Breast epithelium (tissue), 4 donors: ENCODE measurements around the gene QPRT. TPM values are rescaled to one million over a fixed set of nuclear protein-coding genes. Genes with fewer than 3 reads are reported as not detected.

Source experiments
- DNase-seq, 2 donors: peaks; one replicate each; pipeline ENCODE4 v3.0.0-alpha.2; 2019; ENCODE audit warnings: low spot score in 2 of 2
- H3K27ac ChIP-seq, 2 donors: fragments of 200-600 bp; sonication (generic) in 1 of 2; one replicate each; pipeline ENCODE4 v1.5.1; 2016 to 2019; ENCODE audit warnings: mild to moderate bottlenecking in 1 of 2
- H3K27me3 ChIP-seq, 2 donors: fragments of 200-600 bp; sonication (generic) in 1 of 2; one replicate each; pipeline versions ENCODE4 v1.5.1 to v1.6.0; 2017 to 2019; ENCODE audit warnings: control low read depth in 1 of 2, mild to moderate bottlenecking in 1 of 2
- H3K36me3 ChIP-seq: fragments of 200-600 bp; one replicate; pipeline ENCODE4 v1.5.1; 2019
- H3K4me1 ChIP-seq, 2 donors: fragments of 200-600 bp; sonication (generic); one replicate each; pipeline ENCODE4 v1.5.1; 2016 to 2019; ENCODE audit warnings: control low read depth in 1 of 2
- H3K4me3 ChIP-seq, 3 donors: fragments of 200-600 bp; sonication (generic); 1 replicate in 2 of 3; 2 replicates in 1 of 3; pipeline ENCODE4 v1.5.1; 2016 to 2019; ENCODE audit warnings: mild to moderate bottlenecking in 3 of 3, moderate library complexity in 2 of 3
- H3K9me3 ChIP-seq, 2 donors: fragments of 200-600 bp; sonication (generic) in 1 of 2; one replicate each; pipeline ENCODE4 v1.5.1; 2016 to 2019; ENCODE audit warnings: control low read depth in 1 of 2
- POLR2A ChIP-seq: fragments of 450-650 bp; IDR thresholded peaks from one replicate; pipeline ENCODE4 v1.6.1; 2016; ENCODE audit warnings: antibody characterized with exemption, mild to moderate bottlenecking, moderate library complexity
- POLR2AphosphoS5 ChIP-seq, 3 donors: sonication (generic); formaldehyde crosslinking; IDR thresholded peaks; one replicate each; pipeline ENCODE4 v1.6.1; 2017; ENCODE audit warnings: antibody characterized with exemption in 3 of 3
- intact Hi-C: fragments of 100-400 bp; cut with DNase I; formaldehyde crosslinking; loops from one replicate; pipeline ENCODE4 v1.15.1; 2023; ENCODE audit warnings: low total_unique reads
- total RNA-seq, 3 donors: library from RNA; depleted of rRNA; stranded (reverse); fragments of >200 nt; gene quantifications; one replicate each; pipeline ENCODE4 v1.1.0, GENCODE V29; 2016
- TF ChIP-seq, protein P1 (sequence below), 3 donors: fragments of 450-650 bp; IDR thresholded peaks; one replicate each; pipeline ENCODE4 v1.5.1; 2016 to 2017; ENCODE audit warnings: antibody characterized with exemption in 3 of 3, mild to moderate bottlenecking in 3 of 3, moderate library complexity in 3 of 3

Gene QPRT
- total RNA-seq, 3 donors from 2014 or later: 2.4 to 13.3 (median 9.5) TPM

DNA sequence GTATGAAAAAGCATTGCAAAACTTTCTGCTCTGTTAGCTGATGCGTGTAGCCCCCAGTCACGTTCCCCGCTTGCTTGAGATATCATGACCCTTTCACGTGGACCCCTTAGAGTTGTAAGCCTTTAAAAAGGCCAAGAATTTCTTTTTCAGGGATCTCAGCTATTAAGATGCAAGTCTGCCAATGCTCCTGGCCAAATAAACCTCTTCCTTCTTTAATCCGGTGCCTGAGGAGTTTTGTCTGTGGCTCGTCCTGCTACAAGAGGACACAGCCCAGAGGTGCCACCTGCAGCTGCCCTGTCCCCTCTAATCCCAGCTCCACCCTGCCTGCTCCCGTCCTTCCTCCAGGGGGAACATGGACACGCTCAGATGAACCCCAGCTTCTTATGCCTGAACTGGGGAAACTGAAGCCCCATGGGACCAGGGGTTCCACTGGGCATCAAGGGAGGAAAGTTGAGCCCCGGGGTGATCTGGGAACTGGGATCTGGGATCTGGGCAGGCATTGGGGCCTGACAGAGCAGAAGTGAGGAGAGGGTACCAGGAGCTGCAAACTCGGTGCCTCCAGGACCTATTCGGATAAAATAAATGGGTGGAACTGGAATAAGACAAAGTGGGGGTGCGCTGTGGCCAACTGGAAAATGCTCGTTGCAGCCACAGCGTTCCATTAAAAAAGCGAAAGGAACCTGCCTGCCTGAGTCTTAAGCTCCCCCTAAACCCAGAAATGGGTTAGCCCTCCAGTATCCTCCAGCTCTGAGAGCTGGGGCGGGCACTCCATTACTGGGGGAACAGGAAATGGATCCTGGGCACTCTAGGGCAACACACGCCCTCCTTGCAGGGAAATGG is 19.7 kb downstream of the QPRT start:
- Histone ChIP-seq H3K36me3 (no peaks in the 10 kb centered on the region), H3K27me3 (no peaks in the 10 kb centered on the region), H3K4me3 (no peak overlapping the region), H3K27ac (no peak overlapping the region), H3K4me1 (no peaks in the 10 kb centered on the region), H3K9me3 (no peaks in the 10 kb centered on the region)
- no peak for DNase-seq
- no peak for TF ChIP-seq POLR2AphosphoS5 (IDR thresholded peaks at IDR 0.05)
- no peak for TF ChIP-seq POLR2A
- TF ChIP-seq, protein P1, sequence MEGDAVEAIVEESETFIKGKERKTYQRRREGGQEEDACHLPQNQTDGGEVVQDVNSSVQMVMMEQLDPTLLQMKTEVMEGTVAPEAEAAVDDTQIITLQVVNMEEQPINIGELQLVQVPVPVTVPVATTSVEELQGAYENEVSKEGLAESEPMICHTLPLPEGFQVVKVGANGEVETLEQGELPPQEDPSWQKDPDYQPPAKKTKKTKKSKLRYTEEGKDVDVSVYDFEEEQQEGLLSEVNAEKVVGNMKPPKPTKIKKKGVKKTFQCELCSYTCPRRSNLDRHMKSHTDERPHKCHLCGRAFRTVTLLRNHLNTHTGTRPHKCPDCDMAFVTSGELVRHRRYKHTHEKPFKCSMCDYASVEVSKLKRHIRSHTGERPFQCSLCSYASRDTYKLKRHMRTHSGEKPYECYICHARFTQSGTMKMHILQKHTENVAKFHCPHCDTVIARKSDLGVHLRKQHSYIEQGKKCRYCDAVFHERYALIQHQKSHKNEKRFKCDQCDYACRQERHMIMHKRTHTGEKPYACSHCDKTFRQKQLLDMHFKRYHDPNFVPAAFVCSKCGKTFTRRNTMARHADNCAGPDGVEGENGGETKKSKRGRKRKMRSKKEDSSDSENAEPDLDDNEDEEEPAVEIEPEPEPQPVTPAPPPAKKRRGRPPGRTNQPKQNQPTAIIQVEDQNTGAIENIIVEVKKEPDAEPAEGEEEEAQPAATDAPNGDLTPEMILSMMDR (IDR thresholded peaks at IDR 0.05): no peak
- intact Hi-C loops: loop anchor here (10.0 kb wide), 1 partner anchor 316 kb away; the partner anchor contains the start of gene DOC2A

DNA sequence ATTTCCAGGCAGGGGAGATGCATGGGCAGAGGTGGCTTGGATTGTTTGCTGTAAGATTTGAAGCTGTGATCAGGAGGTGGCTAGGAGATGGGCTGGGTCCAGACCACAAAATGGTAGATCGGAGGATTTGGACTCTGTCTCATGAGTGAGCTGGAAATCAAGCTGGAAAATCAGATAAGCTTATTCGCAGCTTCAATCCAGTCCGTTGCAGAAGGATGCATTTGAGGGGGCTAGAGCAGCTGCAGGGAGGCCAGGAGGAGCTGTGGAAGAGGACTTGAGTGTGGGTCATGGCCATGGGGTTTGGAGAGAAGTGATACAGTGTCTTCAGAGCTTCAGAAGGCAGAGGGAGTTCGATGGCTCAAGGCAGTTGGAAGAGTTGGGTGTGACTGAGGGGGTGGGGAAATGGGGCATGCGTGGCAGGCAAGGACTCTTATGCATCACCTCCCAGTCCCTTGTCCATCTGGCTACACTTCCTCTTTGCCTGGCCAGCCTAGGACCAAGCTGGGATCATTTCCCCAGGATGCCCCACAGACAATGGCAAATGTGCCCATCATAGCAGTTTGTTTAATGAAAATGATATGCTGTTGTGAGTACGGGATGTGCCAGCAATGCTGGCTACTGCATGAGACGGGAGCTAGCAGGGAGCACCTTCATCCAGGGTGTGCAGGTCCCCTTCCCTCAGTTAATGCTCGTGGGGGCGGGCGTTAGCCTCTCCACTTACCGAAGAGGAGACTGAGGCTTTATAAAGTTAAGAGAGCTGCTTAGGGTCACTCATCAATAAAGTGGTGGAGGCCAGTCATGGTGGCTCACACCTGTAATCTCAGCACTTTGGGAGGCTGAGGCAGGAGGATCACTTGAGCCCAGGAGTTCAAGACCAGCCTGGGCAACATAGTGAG is 20.6 kb downstream of the QPRT start:
- H3K9me3 ChIP-seq: no peaks in the 10 kb centered on the region
- H3K27me3 ChIP-seq: no peaks in the 10 kb centered on the region
- DNase-seq: no peak
- TF ChIP-seq, protein P1 (IDR thresholded peaks at IDR 0.05): no peak
- TF ChIP-seq POLR2AphosphoS5 (IDR thresholded peaks at IDR 0.05) (no peak), POLR2A (no peak)
- H3K27ac ChIP-seq: no peak overlapping the region
- H3K4me1 ChIP-seq: no peaks in the 10 kb centered on the region
- no peaks in the 10 kb centered on the region for H3K36me3 ChIP-seq
- intact Hi-C loops: loop anchor here (10.0 kb wide), 1 partner anchor 315 kb away; the partner anchor contains the start of gene DOC2A
- no peak overlapping the region for H3K4me3 ChIP-seq

DNA sequence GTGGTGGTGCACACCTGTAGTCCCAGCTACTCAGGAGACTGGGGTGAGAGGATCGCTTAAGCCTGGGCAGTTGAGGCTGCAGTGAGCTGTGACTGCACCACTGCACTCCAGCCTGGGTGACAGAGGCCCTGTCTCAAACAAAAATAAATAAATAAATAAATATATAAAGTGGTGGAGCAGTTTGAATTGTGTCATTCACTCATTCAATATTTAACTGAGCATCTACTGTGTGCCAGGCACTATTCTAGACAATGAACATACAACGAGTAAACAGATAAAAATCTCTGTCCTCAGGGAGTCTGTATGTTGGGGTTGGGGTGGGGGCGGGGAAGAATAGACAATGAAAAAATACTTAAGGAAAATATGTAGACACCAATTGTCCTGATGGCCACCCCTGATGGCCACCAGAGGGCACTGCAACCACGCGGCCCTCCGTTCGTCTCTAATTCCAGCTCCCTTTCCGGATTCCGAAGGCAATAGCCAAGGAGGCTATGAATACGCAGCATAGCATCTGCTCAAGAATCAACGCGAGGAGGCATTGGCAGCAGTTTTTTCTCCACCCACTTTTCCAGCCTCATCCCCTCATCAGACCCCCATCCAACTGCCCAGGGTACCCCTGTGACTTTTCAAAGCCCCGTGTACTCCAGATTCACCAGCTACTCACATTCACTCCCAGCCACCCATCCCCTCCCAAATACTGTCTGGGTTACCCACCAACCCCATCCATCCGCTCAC is 21.4 kb downstream of the QPRT start:
- peak; percentile 56 to 77 for DNase-seq
- Histone ChIP-seq H3K36me3 (no peaks in the 10 kb centered on the region), H3K27me3 (no peaks in the 10 kb centered on the region), H3K4me3 (peak overlapping the region in 1 of 3 donors; percentile 28), H3K4me1 (no peaks in the 10 kb centered on the region), H3K9me3 (no peaks in the 10 kb centered on the region), H3K27ac (no peak overlapping the region)
- TF ChIP-seq POLR2AphosphoS5 (IDR thresholded peaks at IDR 0.05): no peak
- TF ChIP-seq, protein P1 (IDR thresholded peaks at IDR 0.05): peak; percentile 54 to 73 (median 67)
- no peak for TF ChIP-seq POLR2A
- intact Hi-C loops: no loop called here

DNA sequence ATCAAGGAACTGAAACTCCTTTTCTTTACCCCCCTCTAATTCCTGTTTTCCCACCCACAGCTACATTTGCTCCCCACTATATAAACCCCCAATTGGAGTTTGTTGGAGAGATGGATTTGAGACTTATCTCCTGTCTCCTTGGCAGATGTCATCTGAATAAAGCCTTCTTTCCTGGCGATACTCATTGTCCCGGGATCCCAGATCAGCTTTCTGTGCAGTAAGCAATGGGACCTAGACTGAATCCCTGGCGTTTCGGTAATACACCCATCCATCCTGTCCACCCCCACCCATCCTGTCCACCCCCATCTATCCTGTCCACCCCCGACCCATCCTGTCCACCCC is 22.2 kb downstream of the QPRT start:
- TF ChIP-seq POLR2AphosphoS5 (IDR thresholded peaks at IDR 0.05) (no peak), POLR2A (no peak)
- TF ChIP-seq, protein P1 (IDR thresholded peaks at IDR 0.05): no peak
- Histone ChIP-seq H3K27me3 (no peaks in the 10 kb centered on the region), H3K27ac (no peak overlapping the region), H3K4me1 (no peaks in the 10 kb centered on the region), H3K9me3 (no peaks in the 10 kb centered on the region), H3K36me3 (no peaks in the 10 kb centered on the region), H3K4me3 (no peak overlapping the region)
- no peak for DNase-seq
- intact Hi-C loops: no loop called here
